H1 (cell line): Measurements from ENCODE around the gene MASP1.

Experiments used
- EP300 ChIP-seq, 2 experiments: IDR thresholded peaks; 1 replicate in 1 of 2; 2 replicates in 1 of 2; pipeline ENCODE4 v1.6.1; 2011 to 2012; ENCODE audit warnings: low read depth in 2 of 2, low read length in 2 of 2, mild to moderate bottlenecking in 2 of 2, borderline replicate concordance in 1 of 2, inconsistent platforms in 1 of 2, moderate library complexity in 1 of 2
- GABPA ChIP-seq: IDR thresholded peaks from 2 replicates; pipeline ENCODE4 v1.6.1; 2011; ENCODE audit warnings: mild to moderate bottlenecking, low read length, moderate library complexity, borderline replicate concordance; ENCODE audit not compliant: insufficient read depth
- HDAC2 ChIP-seq, 2 experiments: fragments of 300-600 bp in 1 of 2; sonication (generic) in 1 of 2; IDR thresholded peaks; 2 replicates each; pipeline ENCODE4 v1.6.1; 2011 to 2012; ENCODE audit warnings: low read depth in 2 of 2, low read length in 2 of 2, mild to moderate bottlenecking in 2 of 2, moderate library complexity in 2 of 2, borderline replicate concordance in 1 of 2, inconsistent platforms in 1 of 2
- KDM1A ChIP-seq: fragments of 200-600, 300-600 bp; sonication (generic); IDR thresholded peaks from 2 replicates; pipeline ENCODE4 v1.7.1; 2016; ENCODE audit warnings: mild to moderate bottlenecking, low read length, borderline replicate concordance
- NANOG ChIP-seq: IDR thresholded peaks from 2 replicates; pipeline ENCODE4 v1.6.1; 2011; ENCODE audit warnings: low read length, low read depth, mild to moderate bottlenecking, inconsistent platforms; ENCODE audit not compliant: insufficient read depth, poor library complexity, severe bottlenecking
- NRF1 ChIP-seq: IDR thresholded peaks from 2 replicates; pipeline ENCODE4 v1.6.1; 2011; ENCODE audit warnings: mild to moderate bottlenecking, low read depth, low read length, improper control_type of control experiment
- PHF8 ChIP-seq: fragments of 200-600 bp; sonication (generic); conservative IDR thresholded peaks from 2 replicates; pipeline ENCODE4 v1.7.1; 2012; ENCODE audit warnings: low read depth, mild to moderate bottlenecking, inconsistent platforms, low read length, moderate library complexity
- POLR2A ChIP-seq, 2 experiments: IDR thresholded peaks; 1 replicate in 1 of 2; 2 replicates in 1 of 2; pipeline ENCODE4 v1.6.1; 2011; ENCODE audit warnings: low read depth in 2 of 2, low read length in 2 of 2, mild to moderate bottlenecking in 2 of 2; ENCODE audit errors: control extremely low read depth in 1 of 2
- POLR2AphosphoS5 ChIP-seq: IDR thresholded peaks from 2 replicates; pipeline ENCODE4 v1.6.1; 2011; ENCODE audit warnings: low read depth, low read length
- RBBP5 ChIP-seq: IDR thresholded peaks from 2 replicates; pipeline ENCODE4 v1.7.1; 2012; ENCODE audit warnings: low read depth, mild to moderate bottlenecking, inconsistent platforms, low read length, moderate library complexity, borderline replicate concordance
- YY1 ChIP-seq: IDR thresholded peaks from 2 replicates; pipeline ENCODE4 v1.6.1; 2011; ENCODE audit warnings: low read depth, mild to moderate bottlenecking, low read length
- TF ChIP-seq, protein P1 (sequence below): IDR thresholded peaks from 2 replicates; pipeline ENCODE4 v1.6.1; 2012; ENCODE audit warnings: inconsistent platforms
- TF ChIP-seq, protein P2 (sequence below), 3 experiments: IDR thresholded peaks; 1 replicate in 2 of 3; 2 replicates in 1 of 3; pipeline versions ENCODE4 v1.5.1 to v1.6.1; 2011; ENCODE audit warnings: low read length in 3 of 3, mild to moderate bottlenecking in 3 of 3, inconsistent platforms in 2 of 3, low read depth in 1 of 3, moderate library complexity in 1 of 3; ENCODE audit not compliant: insufficient read depth in 1 of 3; ENCODE audit errors: control extremely low read depth in 1 of 3

DNA sequence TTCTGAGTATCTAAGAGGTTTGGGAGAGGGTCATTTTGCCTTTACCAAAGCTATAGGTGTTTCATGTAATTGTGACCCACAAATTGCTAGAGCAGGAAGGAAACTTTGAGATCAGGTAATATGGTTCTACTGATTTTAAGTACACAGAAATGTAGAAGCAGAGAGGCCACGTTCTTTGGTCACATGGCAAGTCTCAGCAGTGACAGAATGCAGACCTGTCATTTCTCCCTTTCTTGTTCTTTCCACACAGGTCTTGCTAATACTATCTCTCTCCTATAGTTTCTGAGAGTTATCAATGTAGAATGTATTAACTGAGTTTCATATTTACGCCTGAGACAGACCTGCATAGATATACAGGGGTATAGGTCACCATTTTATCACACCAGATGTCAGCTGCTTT, 105.2 kb downstream of the MASP1 start:
- TF ChIP-seq EP300 (IDR thresholded peaks at IDR 0.05; ENCODE audit: borderline replicate concordance in 1 of 2, low read depth in 2 of 2, low read length in 2 of 2) (no peak), PHF8 (no peak), GABPA (no peak), HDAC2 (IDR thresholded peaks at IDR 0.05; ENCODE audit: borderline replicate concordance in 1 of 2, low read depth in 2 of 2, low read length in 2 of 2) (no peak), POLR2A (IDR thresholded peaks at IDR 0.05; ENCODE audit: control extremely low read depth in 1 of 2, low read depth in 2 of 2, low read length in 2 of 2) (no peak), YY1 (no peak), NANOG (no peak), KDM1A (no peak), NRF1 (no peak), RBBP5 (no peak), POLR2AphosphoS5 (no peak)
- TF ChIP-seq, protein P1, sequence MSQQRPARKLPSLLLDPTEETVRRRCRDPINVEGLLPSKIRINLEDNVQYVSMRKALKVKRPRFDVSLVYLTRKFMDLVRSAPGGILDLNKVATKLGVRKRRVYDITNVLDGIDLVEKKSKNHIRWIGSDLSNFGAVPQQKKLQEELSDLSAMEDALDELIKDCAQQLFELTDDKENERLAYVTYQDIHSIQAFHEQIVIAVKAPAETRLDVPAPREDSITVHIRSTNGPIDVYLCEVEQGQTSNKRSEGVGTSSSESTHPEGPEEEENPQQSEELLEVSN = no peak
- TF ChIP-seq, protein P2, sequence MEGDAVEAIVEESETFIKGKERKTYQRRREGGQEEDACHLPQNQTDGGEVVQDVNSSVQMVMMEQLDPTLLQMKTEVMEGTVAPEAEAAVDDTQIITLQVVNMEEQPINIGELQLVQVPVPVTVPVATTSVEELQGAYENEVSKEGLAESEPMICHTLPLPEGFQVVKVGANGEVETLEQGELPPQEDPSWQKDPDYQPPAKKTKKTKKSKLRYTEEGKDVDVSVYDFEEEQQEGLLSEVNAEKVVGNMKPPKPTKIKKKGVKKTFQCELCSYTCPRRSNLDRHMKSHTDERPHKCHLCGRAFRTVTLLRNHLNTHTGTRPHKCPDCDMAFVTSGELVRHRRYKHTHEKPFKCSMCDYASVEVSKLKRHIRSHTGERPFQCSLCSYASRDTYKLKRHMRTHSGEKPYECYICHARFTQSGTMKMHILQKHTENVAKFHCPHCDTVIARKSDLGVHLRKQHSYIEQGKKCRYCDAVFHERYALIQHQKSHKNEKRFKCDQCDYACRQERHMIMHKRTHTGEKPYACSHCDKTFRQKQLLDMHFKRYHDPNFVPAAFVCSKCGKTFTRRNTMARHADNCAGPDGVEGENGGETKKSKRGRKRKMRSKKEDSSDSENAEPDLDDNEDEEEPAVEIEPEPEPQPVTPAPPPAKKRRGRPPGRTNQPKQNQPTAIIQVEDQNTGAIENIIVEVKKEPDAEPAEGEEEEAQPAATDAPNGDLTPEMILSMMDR (IDR thresholded peaks at IDR 0.05; ENCODE audit: control extremely low read depth in 1 of 3, insufficient read depth in 1 of 3, low read depth in 1 of 3, low read length in 3 of 3) = no peak
